Left renal pelvis (tissue), 4 donors: ENCODE measurements around the gene UCN2. TPM values are rescaled to one million over a fixed set of nuclear protein-coding genes. Genes with fewer than 3 reads are reported as not detected.

Source experiments
- polyA plus RNA-seq, 4 donors: library from polyadenylated mRNA; unstranded; fragments of 120-200 nt; gene quantifications; one replicate each; pipeline ENCODE4 v1.2.1, GENCODE V29; 2013; ENCODE audit not compliant: insufficient read length in 4 of 4

UCN2 gene
- polyA plus RNA-seq, 4 donors, result 0.22 to 0.64 (median 0.52) TPM

Other genes with a start within 250 kb of the UCN2 start
- gene SPINK8, start 230.1 kb downstream of the UCN2 start, polyA plus RNA-seq, result under 1 TPM in 3 of 4 donors, not detected in 1; 0.35 to 0.77 (median 0.52) TPM
- under 1 TPM; 0.08 to 0.84 (median 0.50) TPM for gene FBXW12, start 191.6 kb downstream of the UCN2 start, polyA plus RNA-seq
- gene PLXNB1, start 133.7 kb downstream of the UCN2 start, polyA plus RNA-seq, result 100 to 1,000 TPM in 3 of 4 donors, 10 to 100 TPM in 1; 60.5 to 226 (median 169) TPM
- gene CCDC51, start 123.7 kb downstream of the UCN2 start, polyA plus RNA-seq, result 10 to 100 TPM; 15.5 to 28.3 (median 24.3) TPM
- 100 to 1,000 TPM; 228 to 350 (median 273) TPM for gene TMA7, start 123.5 kb downstream of the UCN2 start, polyA plus RNA-seq
- gene ATRIP, start 117.0 kb downstream of the UCN2 start, polyA plus RNA-seq, result 10 to 100 TPM; 13.1 to 16.4 (median 13.5) TPM
- gene SHISA5, start 59.6 kb downstream of the UCN2 start, polyA plus RNA-seq, result 100 to 1,000 TPM; 106 to 114 (median 109) TPM
- 1 to 10 TPM; 2.9 to 6.5 (median 5.5) TPM for gene PFKFB4, start 7.0 kb downstream of the UCN2 start, polyA plus RNA-seq
- 10 to 100 TPM; 13.3 to 28.7 (median 14.2) TPM for gene COL7A1, start 31.5 kb upstream of the UCN2 start, polyA plus RNA-seq
- gene UQCRC1, start 45.9 kb upstream of the UCN2 start, polyA plus RNA-seq, result 100 to 1,000 TPM; 124 to 300 (median 248) TPM
- gene TMEM89, start 58.0 kb upstream of the UCN2 start, polyA plus RNA-seq, result not detected
- 10 to 100 TPM; 10.7 to 33.1 (median 23.9) TPM for gene SLC26A6, start 71.7 kb upstream of the UCN2 start, polyA plus RNA-seq
- 1 to 10 TPM in 3 of 4 donors, under 1 TPM in 1; 0.67 to 1.3 (median 1.2) TPM for gene CELSR3, start 99.1 kb upstream of the UCN2 start, polyA plus RNA-seq
- gene NCKIPSD, start 122.1 kb upstream of the UCN2 start, polyA plus RNA-seq, result 10 to 100 TPM; 12.0 to 23.1 (median 17.5) TPM
- 100 to 1,000 TPM; 159 to 304 (median 204) TPM for gene IP6K2, start 153.4 kb upstream of the UCN2 start, polyA plus RNA-seq